CD4-positive, alpha-beta memory T cell (primary cell): ENCODE results near the gene RHOT2. TPM values are rescaled to one million over a fixed set of nuclear protein-coding genes. Genes with fewer than 3 reads are reported as not detected.
"Not testable (repeated sequence)": the region's sequence is repeated elsewhere in the genome, so short reads cannot be mapped to it uniquely, and the experiment has no call there.

Experiments
- CTCF ChIA-PET: fragments of 350-600 bp; sonication (Branson Sonifier 250); formaldehyde crosslinking; loops from one replicate; lab custom pipeline; 2021; ENCODE audit warnings: inconsistent platforms; ENCODE audit not compliant: partially characterized antibody; lab: Charles Lee
- POLR2A ChIA-PET: fragments of 350-600 bp; sonication (Branson Sonifier 250); formaldehyde crosslinking; loops from one replicate; lab custom pipeline; 2021; ENCODE audit not compliant: partially characterized antibody; lab: Charles Lee
- DNase-seq, 5 donors: peaks; one replicate each; pipeline versions ENCODE4 v3.0.0 to v3.0.0-alpha.2; 2020 to 2022; ENCODE audit warnings: mixed read lengths in 1 of 5
- H3K27ac ChIP-seq: one replicate; pipeline ENCODE4 v1.7.0; 2013; ENCODE audit warnings: low read depth, low read length
- H3K27me3 ChIP-seq: 2 replicates; pipeline ENCODE4 v1.7.0; 2013; ENCODE audit warnings: mild to moderate bottlenecking, low read length, moderate library complexity; ENCODE audit not compliant: insufficient read depth
- H3K36me3 ChIP-seq: 2 replicates; pipeline ENCODE4 v1.7.0; 2013; ENCODE audit warnings: mild to moderate bottlenecking, low read length, moderate library complexity; ENCODE audit not compliant: insufficient read depth
- H3K4me1 ChIP-seq: 2 replicates; pipeline ENCODE4 v1.7.0; 2013; ENCODE audit warnings: mild to moderate bottlenecking, low read length, moderate library complexity; ENCODE audit not compliant: insufficient read depth
- H3K4me3 ChIP-seq, 2 donors: one replicate each; pipeline ENCODE4 v1.7.0; 2013; ENCODE audit warnings: low read length in 2 of 2, mild to moderate bottlenecking in 1 of 2
- H3K9me3 ChIP-seq, 2 donors: one replicate each; pipeline ENCODE4 v1.7.0; 2013; ENCODE audit warnings: low read length in 2 of 2, control low read depth in 1 of 2; ENCODE audit not compliant: control insufficient read depth in 1 of 2
- H3K27ac Mint-ChIP-seq, 7 donors: one replicate each; pipeline ENCODE4 v1.8.0; 2020 to 2021; ENCODE audit warnings: mixed read lengths in 7 of 7, mild to moderate bottlenecking in 6 of 7, inconsistent platforms in 3 of 7, moderate library complexity in 3 of 7
- H3K27me3 Mint-ChIP-seq, 2 donors: one replicate each; pipeline ENCODE4 v1.8.0; 2020 to 2021; ENCODE audit warnings: mixed read lengths in 2 of 2
- H3K36me3 Mint-ChIP-seq, 2 donors: one replicate each; pipeline ENCODE4 v1.8.0; 2020 to 2021; ENCODE audit warnings: mixed read lengths in 2 of 2, inconsistent platforms in 1 of 2, mild to moderate bottlenecking in 1 of 2
- H3K4me1 Mint-ChIP-seq, 4 donors: one replicate each; pipeline ENCODE4 v1.8.0; 2020 to 2021; ENCODE audit warnings: mixed read lengths in 4 of 4, mild to moderate bottlenecking in 1 of 4
- H3K4me3 Mint-ChIP-seq, 8 donors: one replicate each; pipeline ENCODE4 v1.8.0; 2020 to 2021; ENCODE audit warnings: mixed read lengths in 8 of 8, mild to moderate bottlenecking in 7 of 8, moderate library complexity in 6 of 8, inconsistent platforms in 3 of 8
- H3K9me3 Mint-ChIP-seq, 8 donors: one replicate each; pipeline ENCODE4 v1.8.0; 2020 to 2021; ENCODE audit warnings: mixed read lengths in 8 of 8, mild to moderate bottlenecking in 5 of 8, inconsistent platforms in 3 of 8, moderate library complexity in 1 of 8
- intact Hi-C: fragments of 100-400 bp; cut with micrococcal nuclease; formaldehyde crosslinking; loops from one replicate; pipeline ENCODE4 v1.15.1; 2023
- polyA plus RNA-seq, 2 donors: library from polyadenylated mRNA; unstranded; fragments of 300-500 nt; fragmentation: Illumina TruSeq; gene quantifications; one replicate each; pipeline ENCODE4 v1.2.3, GENCODE V29; 2021
- total RNA-seq, 2 experiments: library from RNA; stranded (reverse); gene quantifications; one replicate each; pipeline ENCODE4 v1.2.3, GENCODE V29; 2021

RHOT2 gene
- total and polyA plus RNA-seq, 4 experiments from 2014 or later, result 46.6 to 263 (median 154) TPM

GRCh38 chr16:711084-711483, 43.2 kb downstream of the RHOT2 start:
- no peak overlapping the region for H3K27ac ChIP-seq
- H3K27me3 ChIP-seq, result peaks cover 38% of the 10 kb centered on the region
- Mint-ChIP-seq H3K27ac (peak overlapping the region in 1 of 7 donors; percentile 17), H3K4me3 (no peak overlapping the region), H3K27me3 (peaks cover 19 to 36% of the 10 kb centered on the region in 2 donors), H3K9me3 (no peaks in the 10 kb centered on the region), H3K36me3 (no peaks in the 10 kb centered on the region), H3K4me1 (peaks cover 0 to 16% (median 6%) of the 10 kb centered on the region in 4 donors)
- H3K4me3 ChIP-seq, result no peak overlapping the region
- intact Hi-C loops, result loop anchor here (1.0 kb wide), 2 partner anchors 30 to 74 kb away; no protein-coding TSS in a partner anchor
- ChIA-PET POLR2A (interaction anchor here (1.5 to 9.0 kb wide), 2 partner anchors 14 to 76 kb away, joined by 3 to 71 read pairs; partner anchors contain the start of genes ANTKMT, CCDC78 and HAGHL), CTCF (interaction anchor here (1.3 to 6.0 kb wide), 4 partner anchors 16 to 512 kb away, joined by 3 to 84 read pairs (median 5); partner anchors contain the start of genes CHTF18, CIAO3 and RPUSD1)
- H3K9me3 ChIP-seq, result no peaks in the 10 kb centered on the region
- no peaks in the 10 kb centered on the region for H3K36me3 ChIP-seq
- peaks cover 10% of the 10 kb centered on the region for H3K4me1 ChIP-seq
- DNase-seq, result no peak

- CTCF ChIA-PET, result interaction anchor here (0.8 to 6.0 kb wide), 25 partner anchors 8 to 511 kb away, joined by 3 to 84 read pairs (median 4); partner anchors contain the start of genes ANTKMT, CHTF18, CIAO3 and RHBDL1
Measured at GRCh38 chr16:711548-712320, 43.8 kb downstream of the RHOT2 start.

GRCh38 chr16:712740-713250, 44.9 kb downstream of the RHOT2 start:
- H3K36me3 ChIP-seq, H3K4me3 ChIP-seq, H3K9me3 Mint-ChIP-seq, H3K9me3 ChIP-seq, H3K27ac ChIP-seq, H3K36me3 Mint-ChIP-seq, intact Hi-C loops: not testable (repeated sequence)
- Mint-ChIP-seq H3K27me3 (peaks cover 17 to 27% of the 10 kb centered on the region in 2 donors), H3K27ac (peak overlapping the region in 2 of 7 donors; percentile 29 to 43), H3K4me1 (peaks cover 0 to 13% (median 2%) of the 10 kb centered on the region in 4 donors), H3K4me3 (peak overlapping the region in 1 of 8 donors; percentile 46)
- DNase-seq, result peak in 3 of 5 donors; percentile 36 to 42 (median 40)
- Histone ChIP-seq H3K27me3 (peaks cover 28% of the 10 kb centered on the region), H3K4me1 (peaks cover 14% of the 10 kb centered on the region)
- ChIA-PET POLR2A (interaction anchor here (1.3 to 9.0 kb wide), 7 partner anchors 12 to 75 kb away, joined by 3 to 71 read pairs (median 5); partner anchors contain the start of genes ANTKMT, CCDC78, CHTF18 and CIAO3), CTCF (interaction anchor here (0.8 to 6.0 kb wide), 24 partner anchors 7 to 510 kb away, joined by 3 to 84 read pairs (median 4); partner anchors contain the start of genes ANTKMT, CHTF18, CIAO3 and RHBDL1)

More at GRCh38 chr16:711548-712320, 43.8 kb downstream of the RHOT2 start:
- intact Hi-C loops, result loop anchor here (1.0 kb wide), 2 partner anchors 30 to 74 kb away; no protein-coding TSS in a partner anchor
- Mint-ChIP-seq H3K27ac (peak overlapping the region in 1 of 7 donors; percentile 17), H3K36me3 (no peaks in the 10 kb centered on the region), H3K4me1 (peaks cover 0 to 15% (median 4%) of the 10 kb centered on the region in 4 donors), H3K27me3 (peaks cover 19 to 31% of the 10 kb centered on the region in 2 donors), H3K9me3 (no peaks in the 10 kb centered on the region), H3K4me3 (no peak overlapping the region)
- peak; percentile 69 to 79 (median 72) for DNase-seq
- Histone ChIP-seq H3K4me3 (no peak overlapping the region), H3K4me1 (peaks cover 14% of the 10 kb centered on the region), H3K27me3 (peaks cover 36% of the 10 kb centered on the region), H3K36me3 (no peaks in the 10 kb centered on the region), H3K9me3 (no peaks in the 10 kb centered on the region), H3K27ac (no peak overlapping the region)
- POLR2A ChIA-PET, result interaction anchor here (1.3 to 9.0 kb wide), 7 partner anchors 13 to 76 kb away, joined by 3 to 71 read pairs (median 5); partner anchors contain the start of genes ANTKMT, CCDC78, CHTF18 and CIAO3

GRCh38 chr16:714079-714478, 46.1 kb downstream of the RHOT2 start:
- H3K9me3 Mint-ChIP-seq, result no peaks in the 10 kb centered on the region
- H3K9me3 ChIP-seq, result no peaks in the 10 kb centered on the region
- H3K4me1 ChIP-seq, result peaks cover 14% of the 10 kb centered on the region
- H3K36me3 Mint-ChIP-seq, result no peaks in the 10 kb centered on the region
- H3K27me3 ChIP-seq, result peaks cover 15% of the 10 kb centered on the region
- H3K27ac Mint-ChIP-seq, result peak overlapping the region in 1 of 7 donors; percentile 27
- H3K4me3 ChIP-seq, result no peak overlapping the region
- ChIA-PET CTCF (interaction anchor here (0.7 to 6.0 kb wide), 5 partner anchors 11 to 72 kb away, joined by 3 to 84 read pairs (median 3); partner anchors contain the start of genes CCDC78, CHTF18 and RPUSD1), POLR2A (interaction anchor here (1.4 to 9.0 kb wide), 5 partner anchors 11 to 71 kb away, joined by 5 to 71 read pairs (median 15); partner anchors contain the start of genes ANTKMT, CCDC78, CIAO3 and HAGHL)
- peaks cover 6 to 15% of the 10 kb centered on the region in 2 donors for H3K27me3 Mint-ChIP-seq
- H3K4me3 Mint-ChIP-seq, result peak overlapping the region in 3 of 8 donors; percentile 6 to 32 (median 7)
- no peaks in the 10 kb centered on the region for H3K36me3 ChIP-seq
- no peak overlapping the region for H3K27ac ChIP-seq
- intact Hi-C loops, result no loop called here
- peaks cover 0 to 15% (median 5%) of the 10 kb centered on the region in 4 donors for H3K4me1 Mint-ChIP-seq
- DNase-seq, result no peak

- DNase-seq, result peak; percentile 81 to 85 (median 84)
- H3K27me3 Mint-ChIP-seq, result peaks cover 0 to 8% of the 10 kb centered on the region in 2 donors
- peak within 1 kb of the TSS; percentile 39 to 73 (median 56) for H3K4me3 Mint-ChIP-seq
- CTCF ChIA-PET, result interaction anchor here (0.8 to 6.0 kb wide), 5 partner anchors 17 to 71 kb away, joined by 3 to 84 read pairs (median 3); partner anchors contain the start of genes CHTF18, CIAO3 and RPUSD1
- intact Hi-C loops, result no loop called here
- peak within 1 kb of the TSS in 2 of 7 donors; percentile 35 to 44 for H3K27ac Mint-ChIP-seq
- Histone ChIP-seq H3K27ac (no peak within 1 kb of the TSS), H3K27me3 (peaks cover 10% of the 10 kb centered on the region), H3K36me3 (no peaks in the 10 kb centered on the region), H3K9me3 (no peaks in the 10 kb centered on the region), H3K4me1 (peaks cover 21% of the 10 kb centered on the region), H3K4me3 (peak within 1 kb of the TSS in 1 of 2 donors; percentile 43)
- H3K36me3 Mint-ChIP-seq, result no peaks in the 10 kb centered on the region
- POLR2A ChIA-PET, result interaction anchor here (1.0 to 9.0 kb wide), 9 partner anchors 10 to 78 kb away, joined by 3 to 71 read pairs (median 5); partner anchors contain the start of genes ANTKMT, CCDC78, CIAO3 and HAGHL
- H3K4me1 Mint-ChIP-seq, result peaks cover 0 to 22% (median 9%) of the 10 kb centered on the region in 4 donors
- no peaks in the 10 kb centered on the region for H3K9me3 Mint-ChIP-seq
Measured at GRCh38 chr16:714558-715476, 46.9 kb downstream of the RHOT2 start, which contains the start of gene METRN. METRN (plus strand) TSS chr16:715118; CDS start chr16:715290, 172 bp downstream.
